ENCODE measurements around the gene ID1. TPM values are rescaled to one million over a fixed set of nuclear protein-coding genes. Genes with fewer than 3 reads are reported as not detected.
"Not testable (repeated sequence)": the region's sequence is repeated elsewhere in the genome, so short reads cannot be mapped to it uniquely, and the experiment has no call there.

The ID1 gene
- total RNA-seq, 2 experiments from 2014 or later: 0.48 to 0.58 TPM

- POLR2A ChIA-PET: interaction anchor here (0.6 kb wide), 1 partner anchor 28 kb away, joined by 3 read pairs; no protein-coding TSS in a partner anchor
These were observed 28.3 kb upstream of the ID1 start for GRCh38 chr20:31576751-31577150.

GRCh38 chr20:31577194-31577593 is 27.9 kb upstream of the ID1 start:
- DNase-seq: no peak
- Mint-ChIP-seq H3K9me3 (no peaks in the 10 kb centered on the region), H3K4me1 (peaks cover 19% of the 10 kb centered on the region), H3K36me3 (ENCODE audit: low read depth) (no peaks in the 10 kb centered on the region), H3K27ac (no peak overlapping the region), H3K4me3 (no peak overlapping the region), H3K27me3 (peaks cover 4% of the 10 kb centered on the region)
- ChIA-PET CTCF (interaction anchor here (1.2 to 2.2 kb wide), 5 partner anchors 9 to 57 kb away, joined by 3 to 23 read pairs (median 9); no protein-coding TSS in a partner anchor), POLR2A (interaction anchor here (1.4 to 1.6 kb wide), 3 partner anchors 26 to 145 kb away, joined by 4 to 9 read pairs (median 6); partner anchors contain the start of gene BCL2L1)

More at GRCh38 chr20:31576751-31577150, 28.3 kb upstream of the ID1 start:
- Mint-ChIP-seq H3K9me3 (no peaks in the 10 kb centered on the region), H3K36me3 (ENCODE audit: low read depth) (no peaks in the 10 kb centered on the region), H3K27ac (no peak overlapping the region), H3K4me3 (no peak overlapping the region), H3K4me1 (peaks cover 23% of the 10 kb centered on the region), H3K27me3 (peaks cover 4% of the 10 kb centered on the region)
- no peak for DNase-seq
- CTCF ChIA-PET: interaction anchor here (1.2 to 12.1 kb wide), 4 partner anchors 14 to 58 kb away, joined by 3 to 430 read pairs (median 16); partner anchors contain the start of gene ID1

GRCh38 chr20:31578448-31579138 is 26.5 kb upstream of the ID1 start:
- no peak for DNase-seq
- H3K36me3 Mint-ChIP-seq (ENCODE audit: low read depth): no peaks in the 10 kb centered on the region
- H3K27me3 Mint-ChIP-seq: peaks cover 4% of the 10 kb centered on the region
- peaks cover 9% of the 10 kb centered on the region for H3K4me1 Mint-ChIP-seq
- CTCF ChIA-PET: interaction anchor here (0.8 to 2.2 kb wide), 7 partner anchors 10 to 35 kb away, joined by 4 to 23 read pairs (median 8); partner anchors contain the start of gene ID1
- POLR2A ChIA-PET: interaction anchor here (1.4 to 1.6 kb wide), 3 partner anchors 24 to 144 kb away, joined by 4 to 9 read pairs (median 6); partner anchors contain the start of gene BCL2L1
- no peaks in the 10 kb centered on the region for H3K9me3 Mint-ChIP-seq
- H3K27ac Mint-ChIP-seq: no peak overlapping the region
- H3K4me3 Mint-ChIP-seq: no peak overlapping the region

- no peak for DNase-seq
- Mint-ChIP-seq H3K27me3 (peaks cover 5% of the 10 kb centered on the region), H3K27ac (no peak overlapping the region), H3K4me1 (peaks cover 3% of the 10 kb centered on the region), H3K4me3 (no peak overlapping the region), H3K36me3 (ENCODE audit: low read depth) (no peaks in the 10 kb centered on the region), H3K9me3 (no peaks in the 10 kb centered on the region)
- POLR2A ChIA-PET: no interaction called here
- CTCF ChIA-PET: interaction anchor here (0.7 to 2.2 kb wide), 2 partner anchors 9 to 11 kb away, joined by 3 to 16 read pairs; no protein-coding TSS in a partner anchor
These were observed 25.8 kb upstream of the ID1 start for GRCh38 chr20:31579245-31579644.

GRCh38 chr20:31579941-31580651 is 25.0 kb upstream of the ID1 start:
- H3K4me1 Mint-ChIP-seq; DNase-seq; H3K4me3 Mint-ChIP-seq; H3K27ac Mint-ChIP-seq; H3K9me3 Mint-ChIP-seq; POLR2A ChIA-PET; H3K36me3 Mint-ChIP-seq (ENCODE audit: low read depth); H3K27me3 Mint-ChIP-seq: not testable (repeated sequence)
- CTCF ChIA-PET: interaction anchor here (0.7 to 1.0 kb wide), 3 partner anchors 10 to 33 kb away, joined by 3 to 4 read pairs (median 3); no protein-coding TSS in a partner anchor

- Mint-ChIP-seq H3K27ac (no peak overlapping the region), H3K4me1 (peaks cover 2% of the 10 kb centered on the region), H3K9me3 (no peaks in the 10 kb centered on the region), H3K36me3 (ENCODE audit: low read depth) (no peaks in the 10 kb centered on the region), H3K27me3 (peaks cover 10% of the 10 kb centered on the region), H3K4me3 (no peak overlapping the region)
- DNase-seq: no peak
- POLR2A ChIA-PET: no interaction called here
- CTCF ChIA-PET: interaction anchor here (1.0 kb wide), 2 partner anchors 11 to 32 kb away, joined by 3 to 4 read pairs; no protein-coding TSS in a partner anchor
These were observed 24.4 kb upstream of the ID1 start for GRCh38 chr20:31580706-31581105.

- ChIA-PET CTCF (no interaction called here), POLR2A (no interaction called here)
- no peaks in the 10 kb centered on the region for H3K36me3 Mint-ChIP-seq (ENCODE audit: low read depth)
- H3K4me3 Mint-ChIP-seq: no peak overlapping the region
- H3K4me1 Mint-ChIP-seq: peaks cover 2% of the 10 kb centered on the region
- peaks cover 12% of the 10 kb centered on the region for H3K27me3 Mint-ChIP-seq
- no peak overlapping the region for H3K27ac Mint-ChIP-seq
- no peak for DNase-seq
- H3K9me3 Mint-ChIP-seq: no peaks in the 10 kb centered on the region
These were observed 23.7 kb upstream of the ID1 start for GRCh38 chr20:31581391-31581790.

- Mint-ChIP-seq H3K4me1 (peaks cover 8% of the 10 kb centered on the region), H3K27me3 (peaks cover 27% of the 10 kb centered on the region), H3K36me3 (ENCODE audit: low read depth) (no peaks in the 10 kb centered on the region), H3K27ac (no peak overlapping the region), H3K4me3 (peak overlapping the region; percentile 54), H3K9me3 (no peaks in the 10 kb centered on the region)
- POLR2A ChIA-PET: interaction anchor here (1.2 to 1.8 kb wide), 3 partner anchors 15 to 17 kb away, joined by 3 to 5 read pairs (median 3); partner anchors contain the start of gene ID1
- CTCF ChIA-PET: interaction anchor here (0.6 to 6.5 kb wide), 5 partner anchors 19 to 30 kb away, joined by 4 to 38 read pairs (median 4); no protein-coding TSS in a partner anchor
- no peak for DNase-seq
These were observed 17.3 kb upstream of the ID1 start for GRCh38 chr20:31587545-31588389.

- H3K4me3 Mint-ChIP-seq: no peak overlapping the region
- H3K4me1 Mint-ChIP-seq: peaks cover 12% of the 10 kb centered on the region
- peaks cover 20% of the 10 kb centered on the region for H3K27me3 Mint-ChIP-seq
- CTCF ChIA-PET: interaction anchor here (1.2 to 2.0 kb wide), 4 partner anchors 12 to 30 kb away, joined by 4 to 13 read pairs (median 6); no protein-coding TSS in a partner anchor
- no peaks in the 10 kb centered on the region for H3K36me3 Mint-ChIP-seq (ENCODE audit: low read depth)
- no peak overlapping the region for H3K27ac Mint-ChIP-seq
- no peak for DNase-seq
- no peaks in the 10 kb centered on the region for H3K9me3 Mint-ChIP-seq
- POLR2A ChIA-PET: no interaction called here
These were observed 14.3 kb upstream of the ID1 start for GRCh38 chr20:31590717-31591225.

GRCh38 chr20:31593221-31594001 is 11.7 kb upstream of the ID1 start:
- ChIA-PET POLR2A (interaction anchor here (1.3 kb wide), 1 partner anchor 20 kb away, joined by 3 read pairs; no protein-coding TSS in a partner anchor), CTCF (interaction anchor here (0.7 to 1.5 kb wide), 5 partner anchors 11 to 142 kb away, joined by 3 to 10 read pairs (median 4); partner anchors contain the start of gene ID1)
- H3K9me3 Mint-ChIP-seq: no peaks in the 10 kb centered on the region
- H3K36me3 Mint-ChIP-seq (ENCODE audit: low read depth): no peaks in the 10 kb centered on the region
- no peak for DNase-seq
- H3K4me1 Mint-ChIP-seq: peaks cover 5% of the 10 kb centered on the region
- H3K27ac Mint-ChIP-seq: no peak overlapping the region
- H3K4me3 Mint-ChIP-seq: no peak overlapping the region
- H3K27me3 Mint-ChIP-seq: peaks cover 9% of the 10 kb centered on the region

GRCh38 chr20:31594002-31594557 is 11.0 kb upstream of the ID1 start:
- no peak overlapping the region for H3K4me3 Mint-ChIP-seq
- ChIA-PET CTCF (interaction anchor here (0.7 to 1.5 kb wide), 4 partner anchors 11 to 133 kb away, joined by 3 to 10 read pairs (median 5); partner anchors contain the start of gene ID1), POLR2A (interaction anchor here (1.3 kb wide), 1 partner anchor 21 kb away, joined by 3 read pairs; no protein-coding TSS in a partner anchor)
- H3K9me3 Mint-ChIP-seq: no peaks in the 10 kb centered on the region
- DNase-seq: no peak
- H3K27me3 Mint-ChIP-seq: peaks cover 2% of the 10 kb centered on the region
- H3K36me3 Mint-ChIP-seq (ENCODE audit: low read depth): no peaks in the 10 kb centered on the region
- H3K4me1 Mint-ChIP-seq: peaks cover 4% of the 10 kb centered on the region
- H3K27ac Mint-ChIP-seq: no peak overlapping the region

Data from activated CD4-positive, alpha-beta memory T cell treated with anti-CD3 and anti-CD28 coated beads, Interleukin-2, amount 10 ng/mL, durations not matched to agents 7 days and 5 days (primary cell).